Adipocyte (in vitro differentiated cells): ENCODE results near the gene MED9.
"Not testable (repeated sequence)": the region's sequence is repeated elsewhere in the genome, so short reads cannot be mapped to it uniquely, and the experiment has no call there.

Experiments used
- DNase-seq: peaks from one replicate; pipeline ENCODE4 v3.0.0-alpha.2; 2015; ENCODE audit warnings: low read depth
- H3K27me3 ChIP-seq: replicated peaks from 2 replicates; pipeline ENCODE4 v1.7.0; 2013; ENCODE audit warnings: mild to moderate bottlenecking, low read length, moderate library complexity; ENCODE audit not compliant: control insufficient read depth, insufficient read depth
- H3K36me3 ChIP-seq: 2 replicates; pipeline ENCODE4 v1.7.0; 2013; ENCODE audit warnings: low read length, mild to moderate bottlenecking, moderate library complexity; ENCODE audit not compliant: control insufficient read depth, insufficient read depth, severe bottlenecking
- H3K4me1 ChIP-seq: 2 replicates; pipeline ENCODE4 v1.7.0; 2013; ENCODE audit warnings: mild to moderate bottlenecking, low read length, moderate library complexity; ENCODE audit not compliant: control insufficient read depth, insufficient read depth
- H3K4me3 ChIP-seq: 2 replicates; pipeline ENCODE4 v1.7.0; 2013; ENCODE audit warnings: mild to moderate bottlenecking, low read length, moderate library complexity
- H3K9ac ChIP-seq: 2 replicates; pipeline ENCODE4 v1.7.0; 2013; ENCODE audit warnings: mild to moderate bottlenecking, low read length, moderate library complexity
- H3K9me3 ChIP-seq: 2 replicates; pipeline ENCODE4 v1.7.0; 2013; ENCODE audit warnings: mild to moderate bottlenecking, low read length, moderate library complexity; ENCODE audit not compliant: control insufficient read depth

Gene MED9, protein sequence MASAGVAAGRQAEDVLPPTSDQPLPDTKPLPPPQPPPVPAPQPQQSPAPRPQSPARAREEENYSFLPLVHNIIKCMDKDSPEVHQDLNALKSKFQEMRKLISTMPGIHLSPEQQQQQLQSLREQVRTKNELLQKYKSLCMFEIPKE

DNA sequence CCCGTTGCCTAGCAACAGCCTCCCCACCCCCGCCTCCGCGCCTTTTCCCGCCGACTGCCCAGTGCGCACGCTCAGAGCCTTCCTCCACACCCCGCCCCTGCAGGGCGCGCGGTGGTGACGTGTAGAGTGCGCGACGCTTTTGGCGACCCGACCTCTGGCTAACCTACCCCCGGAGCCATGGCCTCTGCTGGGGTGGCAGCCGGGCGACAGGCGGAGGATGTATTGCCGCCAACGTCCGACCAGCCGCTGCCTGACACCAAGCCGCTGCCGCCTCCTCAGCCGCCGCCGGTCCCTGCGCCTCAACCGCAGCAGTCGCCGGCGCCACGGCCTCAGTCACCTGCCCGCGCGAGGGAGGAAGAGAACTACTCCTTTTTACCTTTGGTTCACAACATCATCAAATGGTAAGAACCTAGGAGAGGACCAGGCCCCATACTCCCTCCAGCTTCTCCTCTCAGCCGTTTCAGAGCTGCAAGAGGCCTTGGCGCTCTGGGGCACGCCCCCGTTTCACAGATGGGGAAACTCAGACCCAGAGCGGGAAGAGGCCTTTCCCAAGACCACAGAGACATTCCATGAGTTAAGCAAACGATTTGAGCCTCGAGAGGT, at the start of gene MED9:
TSS of gene MED9 (plus strand) at position 136 of the 603 bp plus-strand sequence. CDS start at position 178, 42 bp downstream.
- peak; percentile 96 for DNase-seq

DNA sequence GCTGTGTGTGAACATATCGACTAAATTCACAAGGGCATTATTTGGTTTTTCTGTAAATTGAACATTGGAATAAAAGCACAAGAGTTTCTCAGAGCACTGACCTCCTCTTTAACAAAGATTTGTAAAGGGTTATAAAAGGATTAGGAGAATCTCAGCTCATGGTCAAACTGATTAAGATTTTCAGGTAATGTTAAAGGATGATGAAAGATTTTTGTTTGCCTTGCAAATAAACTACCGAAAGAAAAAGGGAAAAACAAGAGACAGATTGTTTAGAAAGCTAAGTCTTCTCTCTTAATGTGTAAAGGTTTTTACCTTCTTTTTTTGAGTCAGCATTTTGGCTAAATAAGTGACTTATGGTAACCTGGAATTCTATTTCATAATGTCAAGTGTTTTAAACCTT, 47.6 kb upstream of the MED9 start:
- DNase-seq: no peak
- Histone ChIP-seq H3K36me3 (no peaks in the 10 kb centered on the region), H3K4me3 (no peak overlapping the region), H3K27me3 (no peaks in the 10 kb centered on the region), H3K4me1 (peaks cover 17% of the 10 kb centered on the region), H3K9ac (no peak overlapping the region), H3K9me3 (peaks cover 4% of the 10 kb centered on the region)

More for the DNA sequence above, at the start of gene MED9:
- Histone ChIP-seq H3K9me3 (no peaks in the 10 kb centered on the region), H3K9ac (peak within 1 kb of the TSS; percentile 98), H3K27me3 (no peaks in the 10 kb centered on the region), H3K4me3 (peak within 1 kb of the TSS; percentile 93), H3K36me3 (peaks cover 3% of the 10 kb centered on the region), H3K4me1 (peaks cover 44% of the 10 kb centered on the region)

- peaks cover 16% of the 10 kb centered on the region for H3K4me1 ChIP-seq
- H3K27me3 ChIP-seq, H3K9ac ChIP-seq, H3K4me3 ChIP-seq, DNase-seq, H3K36me3 ChIP-seq, H3K9me3 ChIP-seq: not testable (repeated sequence)
Observed at GRCh38 chr17:17430924-17431323, 45.9 kb upstream of the MED9 start.

DNA sequence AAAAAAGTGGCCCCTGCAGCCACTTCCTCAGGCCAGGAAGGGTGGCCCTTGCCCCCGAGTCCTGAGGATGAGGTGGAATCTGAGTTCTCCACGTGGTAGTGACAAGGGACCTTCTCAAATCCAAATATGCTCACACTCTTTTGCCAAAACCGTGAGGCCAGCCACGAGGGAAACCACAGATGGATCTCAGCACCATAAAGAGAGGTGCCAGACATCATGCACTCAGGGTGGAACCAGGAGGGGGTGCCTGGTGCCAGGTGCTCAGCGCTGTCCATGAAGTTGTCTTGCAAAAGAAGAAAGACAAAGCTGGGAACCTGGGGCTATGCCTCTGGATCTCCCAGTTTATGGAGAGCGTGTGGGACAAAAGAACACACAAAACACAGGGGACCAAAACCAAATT, 45.2 kb upstream of the MED9 start:
- no peak for DNase-seq
- H3K9ac ChIP-seq: no peak overlapping the region
- H3K9me3 ChIP-seq: peaks cover 4% of the 10 kb centered on the region
- no peak overlapping the region for H3K4me3 ChIP-seq
- H3K4me1 ChIP-seq: peaks cover 16% of the 10 kb centered on the region
- no peaks in the 10 kb centered on the region for H3K27me3 ChIP-seq
- H3K36me3 ChIP-seq: no peaks in the 10 kb centered on the region

- no peak for DNase-seq
- Histone ChIP-seq H3K9me3 (peaks cover 4% of the 10 kb centered on the region), H3K36me3 (no peaks in the 10 kb centered on the region), H3K4me3 (no peak overlapping the region), H3K9ac (no peak overlapping the region), H3K4me1 (peaks cover 16% of the 10 kb centered on the region), H3K27me3 (no peaks in the 10 kb centered on the region)
Observed at GRCh38 chr17:17433000-17433703, 43.6 kb upstream of the MED9 start.

DNA sequence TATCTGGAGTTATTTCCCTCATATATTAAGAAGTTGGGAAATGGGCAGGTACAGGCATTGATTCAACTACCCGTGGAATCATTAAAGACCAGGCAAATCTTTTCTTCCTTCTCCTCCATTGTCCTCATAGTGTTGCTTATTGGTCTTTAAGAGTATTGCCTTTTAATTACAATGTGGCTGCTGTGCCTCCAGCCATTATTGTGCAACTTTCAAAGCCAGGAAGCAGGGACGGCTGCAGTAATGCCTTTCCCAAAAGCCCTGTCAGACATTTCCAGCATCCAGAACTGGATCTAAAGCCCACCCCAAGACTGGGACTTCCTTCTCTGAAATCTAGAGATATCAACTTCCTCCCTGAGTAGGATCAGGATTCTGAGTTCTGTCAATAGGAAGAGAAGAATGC, 42.3 kb upstream of the MED9 start:
- Histone ChIP-seq H3K9me3 (peaks cover 4% of the 10 kb centered on the region), H3K36me3 (no peaks in the 10 kb centered on the region), H3K27me3 (no peaks in the 10 kb centered on the region), H3K4me3 (no peak overlapping the region), H3K4me1 (peaks cover 16% of the 10 kb centered on the region), H3K9ac (no peak overlapping the region)
- no peak for DNase-seq

DNA sequence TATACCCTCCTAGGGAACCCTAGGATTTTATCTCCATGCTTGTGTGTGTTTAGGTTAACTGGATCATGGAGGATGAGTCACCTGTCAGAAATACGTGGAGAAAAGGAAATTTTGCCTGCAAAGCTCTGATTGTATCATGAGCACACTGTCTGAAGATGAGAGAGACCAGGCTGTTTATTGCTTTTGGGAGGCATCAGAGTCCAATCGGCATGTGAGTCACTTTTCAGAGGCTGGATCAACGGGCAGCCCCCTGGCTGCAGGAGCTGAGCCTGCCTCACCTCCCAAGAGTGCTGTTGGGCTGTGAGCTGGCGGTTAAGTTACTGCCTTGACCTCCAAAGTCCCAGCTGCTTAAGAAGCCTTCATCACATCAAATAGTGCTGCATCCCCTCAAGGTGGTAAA, 41.5 kb upstream of the MED9 start:
- H3K9ac ChIP-seq: no peak overlapping the region
- no peak overlapping the region for H3K4me3 ChIP-seq
- peak; percentile 51 for DNase-seq
- H3K36me3 ChIP-seq: no peaks in the 10 kb centered on the region
- H3K4me1 ChIP-seq: peaks cover 16% of the 10 kb centered on the region
- H3K9me3 ChIP-seq: no peaks in the 10 kb centered on the region
- H3K27me3 ChIP-seq: no peaks in the 10 kb centered on the region

GRCh38 chr17:17437461-17437860, 39.3 kb upstream of the MED9 start:
- Histone ChIP-seq H3K36me3 (no peaks in the 10 kb centered on the region), H3K4me3 (no peak overlapping the region), H3K9me3 (no peaks in the 10 kb centered on the region), H3K27me3 (no peaks in the 10 kb centered on the region), H3K9ac (no peak overlapping the region), H3K4me1 (peaks cover 16% of the 10 kb centered on the region)
- no peak for DNase-seq

DNA sequence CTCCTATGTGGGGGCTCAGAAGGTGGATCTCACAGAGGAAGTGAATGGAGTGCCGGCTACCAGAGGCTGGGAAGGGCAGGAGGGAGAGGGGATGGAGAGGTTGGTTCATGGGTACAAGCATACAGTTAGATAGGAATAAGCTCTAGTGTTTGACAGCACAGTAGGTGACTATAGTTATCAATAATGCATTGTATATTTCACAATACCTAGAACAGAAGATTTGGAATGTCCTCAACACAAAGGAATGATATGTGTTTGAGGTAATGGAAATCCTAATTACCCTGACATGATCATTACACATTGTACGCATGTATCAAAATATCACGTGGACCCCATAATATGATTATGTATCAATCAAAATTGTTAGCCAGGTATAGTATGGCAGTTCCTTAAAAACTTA, 38.9 kb upstream of the MED9 start:
- Histone ChIP-seq H3K4me3 (no peak overlapping the region), H3K9me3 (no peaks in the 10 kb centered on the region), H3K36me3 (no peaks in the 10 kb centered on the region), H3K27me3 (no peaks in the 10 kb centered on the region), H3K9ac (no peak overlapping the region), H3K4me1 (peaks cover 12% of the 10 kb centered on the region)
- DNase-seq: no peak

DNA sequence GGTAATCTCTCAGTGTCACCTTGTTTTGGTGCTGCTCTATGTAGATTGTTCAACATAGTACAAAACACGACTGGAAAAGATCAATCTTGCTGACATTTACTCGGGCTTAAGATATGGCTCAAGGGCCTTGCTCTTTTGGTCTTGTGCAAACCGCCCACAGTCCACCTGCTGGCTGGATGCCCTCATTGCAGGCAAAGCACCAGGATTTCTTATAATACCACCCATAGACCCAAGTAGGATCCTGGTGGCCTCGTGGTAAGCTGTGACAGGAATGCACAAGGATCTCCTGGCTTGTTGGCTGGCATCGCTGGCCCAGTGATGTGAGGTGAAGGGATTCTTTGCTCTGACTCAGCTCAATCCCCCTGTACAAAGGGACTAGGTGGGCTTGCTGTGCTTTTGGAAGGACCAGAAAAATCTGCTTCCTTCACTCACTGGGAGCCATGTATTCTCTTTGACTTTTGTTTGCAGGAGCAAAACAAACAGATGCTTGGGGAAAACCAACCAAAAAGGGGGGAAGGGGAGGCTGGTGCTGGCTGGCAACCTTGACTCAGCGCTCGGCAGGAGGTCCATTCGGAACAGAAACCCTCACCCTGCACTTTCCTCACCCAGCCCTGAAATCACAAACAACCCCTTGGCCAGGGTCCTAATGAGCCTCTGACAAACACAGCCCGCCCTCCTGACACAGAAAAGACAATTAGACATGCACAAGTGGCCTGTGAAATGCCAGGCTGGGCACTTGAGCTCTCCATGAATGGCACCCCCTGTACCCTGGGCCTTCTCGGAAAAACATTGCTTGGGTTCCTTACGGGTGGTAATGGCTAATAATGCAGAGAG, 36.6 kb upstream of the MED9 start:
- Histone ChIP-seq H3K4me1 (peaks cover 5% of the 10 kb centered on the region), H3K36me3 (no peaks in the 10 kb centered on the region), H3K27me3 (no peaks in the 10 kb centered on the region), H3K9me3 (peaks cover 4% of the 10 kb centered on the region), H3K4me3 (no peak overlapping the region), H3K9ac (no peak overlapping the region)
- DNase-seq: peak; percentile 16
